Hematopoietic multipotent progenitor cell (in vitro differentiated cells): ENCODE results near the gene NECAP2. TPM values are rescaled to one million over a fixed set of nuclear protein-coding genes. Genes with fewer than 3 reads are reported as not detected.

ENCODE experiments used
- DNase-seq, 3 donors: peaks; one replicate each; pipeline ENCODE4 v3.0.0-alpha.2; 2011 to 2015; ENCODE audit warnings: low read depth in 2 of 3, low spot score in 2 of 3
- total RNA-seq: library from RNA; depleted of rRNA; stranded (reverse); fragments of >200 nt; gene quantifications from one replicate; pipeline ENCODE4 v1.2.3, GENCODE V29; 2012

NECAP2 gene
- total RNA-seq: 69.5 TPM

GRCh38 chr1:16440470-16441281, at the start of gene NECAP2:
Gene NECAP2, plus strand, starts transcription at chr1:16440724. Its CDS starts 38 bp downstream, at chr1:16440762.
- peak; percentile 79 to 94 (median 94) for DNase-seq

- DNase-seq: no peak
Measured at GRCh38 chr1:16391411-16391810, 49.1 kb upstream of the NECAP2 start.

GRCh38 chr1:16392740-16393569, 47.6 kb upstream of the NECAP2 start:
- DNase-seq: no peak

GRCh38 chr1:16393570-16394521, 46.7 kb upstream of the NECAP2 start:
- no peak for DNase-seq

GRCh38 chr1:16394977-16395376, 45.5 kb upstream of the NECAP2 start:
- no peak for DNase-seq

- no peak for DNase-seq
Measured at GRCh38 chr1:16396591-16396990, 43.9 kb upstream of the NECAP2 start.

- DNase-seq: no peak
Measured at GRCh38 chr1:16397120-16397519, 43.4 kb upstream of the NECAP2 start.

GRCh38 chr1:16398371-16398953, 42.1 kb upstream of the NECAP2 start:
- DNase-seq: no peak

- DNase-seq: no peak
Measured at GRCh38 chr1:16402742-16403141, 37.8 kb upstream of the NECAP2 start.

GRCh38 chr1:16405441-16405840, 35.1 kb upstream of the NECAP2 start:
- DNase-seq: no peak

- DNase-seq: no peak
Measured at GRCh38 chr1:16406868-16407267, 33.7 kb upstream of the NECAP2 start.

GRCh38 chr1:16409536-16410152, 30.9 kb upstream of the NECAP2 start:
- no peak for DNase-seq

- DNase-seq: no peak
Measured at GRCh38 chr1:16410803-16411202, 29.7 kb upstream of the NECAP2 start.

GRCh38 chr1:16413191-16413590, 27.3 kb upstream of the NECAP2 start:
- no peak for DNase-seq

- DNase-seq: no peak
Measured at GRCh38 chr1:16418823-16419425, 21.6 kb upstream of the NECAP2 start.

- DNase-seq: peak; percentile 14 to 50 (median 24)
Measured at GRCh38 chr1:16420424-16421118, 20.0 kb upstream of the NECAP2 start.

GRCh38 chr1:16421201-16421600, 19.3 kb upstream of the NECAP2 start:
- DNase-seq: no peak

- DNase-seq: no peak
Measured at GRCh38 chr1:16422041-16422440, 18.5 kb upstream of the NECAP2 start.
